GM12874 (cell line): ENCODE data around the gene MARCHF3.

ENCODE experiments used
- CTCF ChIP-seq: IDR thresholded peaks from 2 replicates; pipeline ENCODE4 v1.5.1; 2011; ENCODE audit warnings: low read depth, mild to moderate bottlenecking, control low read depth, low read length, moderate library complexity; ENCODE audit not compliant: insufficient read depth

Gene MARCHF3

GRCh38 chr5:127027539-127027938, 2.8 kb downstream of the MARCHF3 start:
- TF ChIP-seq CTCF, result no peak

GRCh38 chr5:127026166-127026565, 4.2 kb downstream of the MARCHF3 start:
- no peak for TF ChIP-seq CTCF

- TF ChIP-seq CTCF, result no peak
Observed at GRCh38 chr5:127025467-127025866, 4.9 kb downstream of the MARCHF3 start.

- TF ChIP-seq CTCF, result no peak
Observed at GRCh38 chr5:127024821-127025220, 5.5 kb downstream of the MARCHF3 start.

GRCh38 chr5:127022846-127023245, 7.5 kb downstream of the MARCHF3 start:
- TF ChIP-seq CTCF, result no peak

GRCh38 chr5:127019928-127020327, 10.4 kb downstream of the MARCHF3 start:
- no peak for TF ChIP-seq CTCF

GRCh38 chr5:127015716-127016115, 14.6 kb downstream of the MARCHF3 start:
- TF ChIP-seq CTCF, result no peak

- no peak for TF ChIP-seq CTCF
Observed at GRCh38 chr5:127014573-127014972, 15.8 kb downstream of the MARCHF3 start.
